ENCODE data around the gene RPP25L.

Gene RPP25L

DNA sequence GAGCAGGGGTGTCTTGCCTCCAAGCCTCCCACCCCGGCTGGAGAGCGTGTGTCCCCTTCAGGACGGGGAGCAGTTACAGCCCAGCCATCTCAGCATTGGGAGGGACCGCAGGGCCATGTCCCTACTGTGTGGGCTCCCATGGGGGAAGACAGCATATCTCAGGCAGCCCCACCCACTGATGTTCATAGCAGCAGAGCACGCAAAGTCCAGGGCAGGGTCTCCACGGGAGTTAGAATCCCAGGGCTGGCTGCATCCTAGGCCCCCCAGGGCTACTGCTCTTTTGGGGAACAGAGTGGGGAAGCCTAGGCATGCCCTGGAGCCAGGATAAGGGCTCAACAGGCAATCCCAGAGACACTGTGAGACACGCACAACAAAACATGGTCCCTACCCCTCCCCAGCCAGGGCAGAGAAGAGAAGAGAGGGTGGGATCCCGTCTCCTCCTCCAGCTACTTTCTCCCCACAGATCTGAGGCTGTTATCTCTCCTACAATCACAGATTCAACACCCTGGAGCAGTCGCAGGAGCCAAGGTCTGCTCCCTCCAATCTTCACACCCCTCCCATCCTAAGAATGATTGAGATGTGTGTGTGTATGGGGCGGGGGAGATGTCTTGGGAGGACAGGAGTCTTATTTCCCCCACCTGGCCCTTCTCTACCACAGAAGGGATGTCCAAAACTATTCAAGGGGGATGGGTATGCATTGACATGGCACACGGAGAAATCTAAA lies 25.8 kb downstream of the RPP25L start:
- DNase-seq (ENCODE audit: low read depth, low spot score) = no peak

DNA sequence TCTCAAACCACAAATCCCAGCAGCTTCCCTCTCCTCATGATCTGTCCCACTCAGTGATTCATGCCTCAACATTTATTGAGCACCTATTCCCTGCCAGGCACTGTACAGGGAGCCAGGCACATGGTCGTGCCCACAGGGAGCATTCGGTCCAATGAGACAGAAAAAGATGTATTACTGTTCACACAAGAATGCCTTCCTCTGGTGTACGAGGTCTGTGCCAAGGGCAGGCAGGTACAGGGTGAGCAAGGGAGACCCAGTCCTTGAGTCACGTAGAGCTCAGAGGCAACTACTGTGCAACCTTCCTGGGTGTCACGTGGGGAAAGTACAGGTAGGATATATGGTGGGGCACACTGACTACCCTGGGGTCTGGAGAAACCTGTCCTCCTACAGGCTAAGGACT lies 26.9 kb downstream of the RPP25L start:
- no peak for DNase-seq (ENCODE audit: low read depth, low spot score)

DNA sequence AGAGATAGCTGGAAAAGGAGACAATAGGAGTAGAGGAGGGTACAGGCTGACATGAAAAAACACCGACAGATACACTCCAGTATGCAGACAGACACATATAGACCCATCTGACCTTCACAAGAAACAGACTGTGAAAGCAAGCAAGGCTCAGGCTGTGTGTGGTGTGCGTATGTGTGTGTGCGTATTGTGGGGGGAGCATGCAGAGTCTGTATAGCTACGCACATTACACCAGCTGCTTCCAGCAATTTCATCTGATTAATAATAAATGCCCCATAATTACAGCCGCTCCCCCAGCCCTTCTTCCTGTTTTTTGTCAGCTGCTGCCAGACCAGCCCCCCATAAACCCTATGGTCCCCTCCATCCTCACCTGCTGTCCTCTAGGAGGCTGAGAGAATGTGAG lies 29.1 kb downstream of the RPP25L start:
- DNase-seq (ENCODE audit: low read depth, low spot score) = no peak

DNA sequence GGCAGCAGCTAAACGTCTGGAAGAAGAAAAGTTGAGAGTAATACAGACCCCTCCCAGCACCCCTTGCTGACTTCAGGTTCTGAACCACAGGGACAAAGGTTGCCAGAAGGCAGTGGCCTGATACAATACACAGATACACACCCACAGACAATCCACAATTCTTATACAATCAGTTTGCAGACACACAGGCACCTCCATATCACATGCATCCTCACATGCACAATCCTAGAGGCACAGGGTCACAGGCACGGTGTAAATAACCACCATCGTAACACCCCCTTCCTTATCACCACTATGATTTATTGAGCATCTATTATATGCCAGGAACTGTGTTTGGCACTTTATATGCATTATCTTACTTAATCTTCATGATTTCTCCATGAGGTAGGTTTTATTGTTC lies 30.6 kb downstream of the RPP25L start:
- no peak for DNase-seq (ENCODE audit: low read depth, low spot score)

DNA sequence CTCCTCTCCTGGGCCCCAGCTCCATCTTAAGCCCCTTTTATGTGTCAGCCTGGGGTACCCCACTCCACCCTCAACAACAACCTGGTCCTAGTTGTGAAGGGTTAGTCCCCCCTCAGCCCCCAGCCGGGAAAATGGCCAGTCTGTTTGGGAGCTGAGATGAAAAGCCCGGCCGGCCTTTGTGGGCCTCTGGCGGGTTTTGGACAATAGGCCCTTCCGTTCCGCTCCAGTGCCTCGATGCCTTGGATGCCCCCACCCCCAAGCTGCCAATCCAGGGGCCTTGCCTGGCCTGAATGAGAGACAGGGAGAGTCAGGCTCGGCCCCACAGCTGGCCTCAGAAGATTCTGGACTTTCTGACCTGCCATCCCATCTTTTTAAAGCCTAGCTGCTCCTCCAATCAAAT lies 31.5 kb downstream of the RPP25L start:
- no peak for DNase-seq (ENCODE audit: low read depth, low spot score)

DNA sequence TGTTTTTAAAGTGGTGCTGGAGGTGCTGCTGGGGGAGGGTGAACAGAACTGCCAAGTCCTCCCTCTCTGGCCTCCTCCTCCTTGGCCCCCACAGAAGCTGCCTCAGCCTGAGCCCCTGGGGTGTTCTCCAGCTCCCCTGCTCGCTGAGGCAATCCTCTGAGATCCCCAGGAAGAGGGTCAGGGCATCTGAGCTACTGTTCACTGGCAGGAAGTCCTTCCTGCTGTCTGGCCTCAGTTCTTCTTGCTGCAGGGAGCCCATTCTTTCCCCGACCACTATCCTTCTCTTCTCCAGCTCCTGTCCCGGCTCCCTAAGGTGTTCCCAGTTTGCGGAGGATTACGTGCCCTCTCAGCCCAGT lies 32.1 kb downstream of the RPP25L start:
- no peak for DNase-seq (ENCODE audit: low read depth, low spot score)

DNA sequence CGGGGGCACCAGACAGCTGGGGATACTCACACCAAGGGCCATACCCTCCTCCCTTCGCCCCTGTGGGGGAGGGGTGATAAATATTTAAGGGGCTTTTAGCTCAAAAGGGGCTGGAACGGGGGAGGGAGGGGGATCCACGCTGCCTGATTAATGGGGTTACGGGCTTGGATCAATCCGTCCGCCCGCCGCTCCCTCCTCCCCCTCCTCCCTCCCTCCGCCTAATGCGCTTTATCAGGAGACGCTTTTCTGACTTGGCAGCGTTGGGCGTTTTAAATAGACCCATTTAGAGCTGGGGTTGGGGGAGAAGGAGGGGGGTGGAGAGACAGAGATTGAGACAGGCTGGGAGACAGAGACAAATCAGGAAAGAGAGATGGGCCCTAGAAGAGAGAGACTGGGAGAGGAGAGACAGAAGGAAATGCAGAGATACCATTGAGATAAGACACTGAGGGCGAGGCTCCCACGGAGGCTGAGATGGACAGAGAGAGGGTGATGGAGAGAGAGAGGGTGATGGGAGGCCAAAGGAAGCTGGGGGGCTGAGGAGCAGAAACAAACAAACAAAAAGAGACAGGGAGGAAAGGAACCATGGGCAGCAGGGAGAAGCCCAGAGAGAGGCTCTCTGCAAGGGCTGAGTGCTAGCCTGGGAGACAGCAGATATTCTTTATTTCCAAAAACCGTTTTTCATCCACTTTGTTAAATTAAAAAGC lies 32.6 kb downstream of the RPP25L start:
- no peak for DNase-seq (ENCODE audit: low read depth, low spot score)

DNA sequence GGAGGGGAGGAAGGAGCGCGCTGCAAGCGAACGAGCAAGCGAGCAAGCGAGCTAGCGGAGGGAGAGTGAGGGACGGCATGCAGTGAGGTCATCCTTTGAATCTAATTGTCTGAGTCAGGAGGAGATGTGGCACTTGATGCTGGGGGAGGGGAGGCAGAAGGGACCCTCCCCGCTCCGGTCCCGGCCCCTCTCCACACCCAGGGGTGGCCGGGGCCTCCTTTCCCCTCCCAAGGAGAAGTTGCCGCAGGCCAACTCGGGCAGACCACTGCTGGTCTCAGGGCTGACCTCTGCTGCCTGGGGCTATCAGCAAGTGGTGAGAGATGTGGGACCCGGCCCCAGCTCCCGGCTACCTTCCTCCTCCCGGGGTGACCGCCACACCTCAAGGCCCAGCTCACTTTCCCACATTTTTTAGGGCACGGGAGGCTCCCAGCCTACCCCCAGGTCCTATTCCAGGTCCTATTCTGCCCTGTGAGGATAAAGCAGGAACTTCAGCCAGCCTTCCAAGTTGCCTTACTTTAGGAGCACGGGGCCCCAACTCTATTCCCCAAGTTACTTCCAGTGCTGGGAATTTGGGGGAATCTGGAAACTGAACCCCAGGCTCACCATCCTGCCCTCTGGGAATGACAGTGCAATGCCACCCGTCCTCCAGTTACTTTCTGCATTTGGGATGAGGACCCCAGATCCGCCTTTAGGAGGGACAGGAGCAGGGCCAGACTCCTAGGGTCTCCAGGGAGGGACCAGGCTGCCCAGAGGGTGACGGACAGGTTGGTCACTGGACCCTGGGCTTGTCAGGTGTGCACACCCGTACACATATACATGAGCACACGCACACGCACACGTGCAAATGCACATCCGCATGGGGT lies 33.4 kb downstream of the RPP25L start:
- DNase-seq (ENCODE audit: low read depth, low spot score) = no peak

DNA sequence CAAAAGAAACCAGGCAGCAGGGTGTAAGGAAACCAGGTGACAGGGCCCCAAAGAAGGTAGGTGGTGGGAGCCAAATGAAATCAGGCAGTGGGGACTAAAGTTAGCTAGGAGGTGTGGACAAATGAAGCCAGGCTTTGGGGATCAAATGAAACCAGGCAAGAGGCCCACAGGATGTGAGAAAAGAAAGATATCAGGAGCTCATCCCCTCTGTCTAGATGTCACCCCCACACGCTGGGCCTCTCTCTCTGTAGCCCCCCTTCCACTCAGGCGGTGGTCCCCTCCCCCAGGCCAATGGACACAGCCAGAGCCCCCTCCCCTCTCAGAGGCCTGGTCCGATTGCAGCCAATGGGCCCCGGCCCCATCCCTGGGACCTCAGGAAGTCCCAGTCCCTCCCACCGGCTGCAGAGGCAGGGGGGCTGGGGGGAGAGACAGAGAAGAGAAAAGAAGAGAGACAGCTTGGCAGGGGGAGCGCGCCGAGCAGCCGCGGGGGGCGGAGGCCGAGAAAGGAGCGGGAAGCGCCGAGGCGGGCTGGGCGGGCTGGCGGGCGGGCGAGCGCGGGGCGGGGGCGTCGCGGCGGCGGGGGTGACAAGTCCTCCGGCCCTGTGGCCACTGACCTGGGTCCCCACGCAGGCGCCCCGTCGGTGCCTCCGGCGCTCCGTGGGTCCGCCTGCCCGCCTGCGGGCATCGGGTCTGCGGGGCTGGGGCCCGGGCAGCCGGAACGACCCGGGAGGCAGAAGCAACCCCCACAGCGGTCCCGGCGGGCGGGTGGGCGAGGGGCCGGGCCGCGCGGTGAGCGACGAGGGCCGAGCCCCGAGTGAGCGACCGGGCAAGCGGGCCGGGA lies 34.3 kb downstream of the RPP25L start:
- DNase-seq (ENCODE audit: low read depth, low spot score) = no peak

DNA sequence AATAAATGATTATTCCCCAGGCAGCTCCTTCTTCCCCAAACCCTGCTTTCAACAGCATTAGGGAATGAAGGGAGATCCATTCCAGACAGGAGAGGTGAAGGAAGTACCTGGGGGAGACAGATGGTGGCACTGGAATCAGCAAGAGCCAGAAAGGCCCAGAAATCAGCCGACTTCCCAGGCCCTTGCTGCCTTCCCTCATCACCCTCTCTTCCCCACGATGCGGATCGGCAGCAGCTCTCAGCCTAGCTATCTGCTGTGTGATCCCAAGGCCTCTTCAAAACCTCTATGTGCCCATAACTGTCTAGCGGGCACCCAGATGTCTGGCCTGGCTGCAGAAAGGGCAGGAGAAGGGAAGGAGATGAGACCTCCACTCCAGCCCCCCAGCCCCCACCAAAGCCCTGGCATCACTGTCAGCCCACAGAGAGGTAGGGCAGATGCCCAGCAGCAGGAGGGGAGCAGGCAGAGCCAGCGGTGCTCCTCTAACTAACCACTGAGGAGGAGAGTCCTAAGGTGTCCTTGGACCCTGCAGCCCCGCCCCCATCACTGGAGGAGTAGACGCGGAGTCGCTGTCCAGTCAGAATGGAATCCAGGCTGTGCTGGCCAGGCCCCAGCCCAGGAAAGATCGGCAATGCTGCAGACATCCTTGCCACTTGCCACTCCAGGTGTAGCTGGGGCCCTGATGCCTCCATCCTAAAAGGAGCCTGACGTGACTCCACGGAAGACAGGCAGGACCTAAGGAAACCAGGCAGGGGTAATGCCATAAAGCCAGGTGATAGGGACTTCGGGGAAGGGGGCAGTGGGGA lies 35.1 kb downstream of the RPP25L start:
- DNase-seq (ENCODE audit: low read depth, low spot score) = no peak

DNA sequence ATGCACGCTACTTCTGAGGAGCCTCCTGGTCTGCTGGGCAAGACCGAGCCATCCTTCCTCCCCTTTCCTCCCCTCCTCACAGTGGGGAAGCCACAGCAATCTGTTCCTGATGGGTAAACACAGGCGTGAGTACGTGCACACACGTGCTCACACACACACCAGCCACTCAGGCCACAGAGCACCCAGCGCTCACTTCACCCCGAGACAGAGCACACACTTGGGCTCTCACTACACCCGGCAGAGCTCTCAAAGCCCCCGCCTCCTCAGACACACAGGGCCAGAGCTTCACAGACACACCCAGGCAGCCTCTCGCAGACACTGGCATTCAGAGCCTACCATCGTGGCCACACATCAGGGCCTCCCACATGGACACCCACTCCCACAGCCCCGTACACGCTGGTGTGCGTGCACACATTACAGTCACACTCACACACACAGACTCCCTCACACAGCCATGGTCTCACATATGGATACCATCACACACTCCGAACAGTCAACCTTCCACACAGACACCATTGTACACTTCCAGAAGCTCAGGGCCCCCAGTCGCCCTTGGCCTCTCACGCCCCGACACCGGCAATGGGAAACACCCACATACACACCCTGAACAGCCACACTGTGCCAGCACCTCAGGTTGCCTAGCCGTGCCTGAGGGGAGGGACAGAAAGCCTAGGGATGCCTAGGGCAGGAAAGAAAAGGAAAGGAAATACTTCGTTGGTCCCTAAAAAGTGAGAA lies 35.9 kb downstream of the RPP25L start:
- DNase-seq (ENCODE audit: low read depth, low spot score) = no peak

DNA sequence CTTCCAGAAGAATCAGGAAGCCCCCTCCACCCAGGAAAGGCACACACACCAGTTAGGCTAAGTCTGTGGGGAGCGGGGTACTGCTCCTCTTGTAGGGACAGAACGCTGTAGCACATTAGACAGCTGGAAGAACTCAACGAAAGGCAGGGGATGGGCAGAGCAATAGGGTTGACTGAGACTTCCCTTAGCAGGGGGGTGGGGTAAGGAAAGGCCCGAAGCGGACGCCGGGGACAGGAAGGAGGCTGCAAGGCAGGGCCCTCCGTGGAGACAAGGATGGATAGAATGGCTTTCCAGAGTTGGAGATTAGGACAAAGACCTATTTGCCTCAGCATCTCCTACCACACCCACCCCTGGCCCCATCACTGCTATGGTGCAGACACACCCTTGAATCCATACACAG lies 36.7 kb downstream of the RPP25L start:
- no peak for DNase-seq (ENCODE audit: low read depth, low spot score)

DNA sequence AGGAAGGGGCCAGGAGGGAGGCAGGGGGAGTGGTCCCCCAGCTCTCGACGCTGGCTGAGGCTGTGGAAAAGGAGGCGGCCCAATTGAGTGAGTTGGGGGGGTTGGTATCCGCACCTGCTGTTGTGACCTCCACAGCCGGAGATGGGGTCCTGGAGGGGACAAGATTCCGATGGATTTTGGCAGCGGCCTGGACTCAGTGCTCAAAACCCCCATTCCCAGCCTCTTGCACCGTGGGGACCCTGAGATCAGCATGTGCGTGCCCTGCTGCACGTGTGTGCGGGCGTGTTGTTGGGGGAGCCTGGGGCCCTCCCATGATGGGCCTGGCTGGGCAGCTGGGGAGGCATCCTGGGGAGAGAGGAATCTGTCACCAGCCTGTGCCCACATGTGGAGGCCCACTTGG lies 37.3 kb downstream of the RPP25L start:
- no peak for DNase-seq (ENCODE audit: low read depth, low spot score)

DNA sequence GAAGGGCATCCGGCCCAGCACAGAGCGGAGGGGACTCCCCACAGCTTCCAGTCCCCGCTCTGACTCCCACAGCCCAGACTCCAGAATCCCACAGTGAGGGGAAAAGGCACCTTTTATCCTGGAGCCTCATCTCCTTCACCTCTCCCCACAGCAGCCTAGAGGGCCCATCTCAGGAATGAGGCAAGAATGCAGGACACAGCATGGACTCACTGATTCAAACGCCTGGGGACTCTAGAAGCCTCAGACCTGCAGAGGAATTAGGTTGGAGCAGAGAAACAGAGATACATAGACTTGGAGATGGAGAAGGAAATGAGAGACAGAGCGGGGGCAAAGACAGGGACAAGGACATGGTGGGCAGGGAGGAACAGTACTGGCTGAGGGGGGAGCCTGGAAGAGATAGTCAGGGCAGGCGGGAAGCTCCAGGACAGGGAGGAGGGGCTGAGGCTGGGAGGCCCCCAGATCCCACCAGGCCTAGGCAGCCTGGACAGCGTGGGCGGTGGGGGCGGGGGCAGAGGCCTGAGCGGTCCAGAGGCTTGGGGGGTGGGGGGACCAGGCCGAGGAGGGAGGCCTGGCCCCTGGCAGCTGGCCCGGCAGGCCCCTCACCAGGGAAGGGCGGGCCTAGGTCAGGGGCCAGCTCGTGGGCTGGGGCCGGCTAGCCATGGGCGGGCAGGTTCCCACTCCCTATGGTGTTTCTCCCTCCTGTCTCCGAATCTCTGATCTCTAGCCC lies 38.1 kb downstream of the RPP25L start:
- DNase-seq (ENCODE audit: low read depth, low spot score) = no peak

DNA sequence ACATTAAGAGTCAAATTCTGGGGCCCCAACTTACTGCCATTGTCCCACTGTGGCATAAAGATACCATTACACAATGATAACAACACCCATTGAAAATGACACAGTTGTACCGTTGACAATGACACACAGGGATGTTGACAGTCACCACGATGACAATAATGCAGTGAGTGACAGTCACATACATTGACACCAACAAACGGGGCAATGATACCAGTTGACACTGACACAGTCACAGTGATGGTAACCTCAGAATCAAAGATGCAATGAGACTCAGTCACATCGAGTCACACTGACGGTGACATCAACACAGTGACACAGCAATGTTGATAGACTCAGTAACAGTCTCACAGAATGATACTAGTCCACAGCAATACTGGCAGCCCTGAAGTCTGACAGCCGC lies 39.3 kb downstream of the RPP25L start:
- no peak for DNase-seq (ENCODE audit: low read depth, low spot score)

DNA sequence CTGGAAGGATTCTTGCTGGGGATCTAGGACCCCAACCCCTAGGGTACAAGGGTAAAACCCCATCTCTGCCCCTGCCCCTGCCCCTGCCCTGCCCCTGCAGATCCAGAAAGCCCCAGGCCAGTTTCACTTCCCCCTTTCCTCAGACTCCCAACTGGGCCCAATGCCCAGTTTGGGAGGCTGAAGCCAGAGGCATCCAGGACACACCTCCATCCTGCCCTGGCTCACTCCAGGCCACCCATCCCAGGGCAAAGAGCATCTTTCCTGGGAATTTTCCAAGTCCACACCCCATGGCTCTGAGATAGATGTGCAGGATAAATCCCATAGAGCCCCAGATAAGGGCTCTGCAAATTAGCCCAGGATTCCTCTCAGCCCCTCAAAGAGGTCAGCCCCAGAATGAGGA lies 39.8 kb downstream of the RPP25L start:
- DNase-seq (ENCODE audit: low read depth, low spot score) = no peak

DNA sequence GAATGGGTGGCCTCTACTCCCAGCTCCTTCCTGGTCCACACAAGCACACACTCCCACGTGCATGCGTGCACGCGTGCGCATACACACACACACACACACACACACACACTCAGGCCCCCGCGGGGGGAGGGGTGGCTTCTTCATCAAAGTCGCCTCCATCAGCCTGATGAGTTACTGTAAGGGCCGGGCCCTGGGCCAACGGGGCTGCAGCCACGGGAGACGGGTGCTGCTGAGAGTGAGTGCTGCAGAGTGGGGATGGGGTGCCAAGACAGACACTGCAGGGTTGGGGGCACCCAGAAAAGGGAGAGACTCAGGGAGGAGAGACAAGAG lies 40.5 kb downstream of the RPP25L start:
- no peak for DNase-seq (ENCODE audit: low read depth, low spot score)

DNA sequence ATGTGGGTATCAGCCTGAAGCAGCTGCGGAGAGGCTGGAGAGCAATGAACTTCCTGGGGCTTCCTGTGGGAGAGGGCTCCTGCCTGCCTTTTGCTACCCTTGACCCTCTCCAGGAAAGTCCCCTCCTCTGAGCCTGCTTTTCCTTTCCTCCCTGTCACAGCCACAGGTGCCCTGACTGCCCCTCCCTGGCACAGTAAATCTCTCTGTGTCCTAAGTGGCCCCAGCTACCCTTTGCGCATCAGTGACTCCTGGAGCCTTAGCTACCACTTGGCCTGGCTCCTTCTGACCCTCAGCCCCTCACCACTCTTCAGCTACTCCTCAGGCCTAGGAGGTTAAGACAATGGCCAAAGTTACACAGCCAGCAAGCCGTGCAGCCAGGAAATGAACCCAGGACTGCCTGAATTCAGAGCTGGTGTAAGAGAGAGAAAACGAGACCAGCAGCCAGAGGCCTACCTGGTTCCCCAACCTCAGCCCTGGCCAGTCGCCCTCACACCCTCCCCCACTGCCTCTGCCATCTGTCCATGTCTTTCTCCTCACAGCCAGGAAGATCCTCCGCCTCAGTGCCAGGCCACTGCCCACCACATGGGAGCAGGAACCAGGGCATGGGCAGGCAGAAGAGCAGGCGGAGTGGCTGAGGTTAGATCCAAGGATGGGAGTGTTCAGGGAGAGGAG lies 41.0 kb downstream of the RPP25L start:
- DNase-seq (ENCODE audit: low read depth, low spot score) = no peak

DNA sequence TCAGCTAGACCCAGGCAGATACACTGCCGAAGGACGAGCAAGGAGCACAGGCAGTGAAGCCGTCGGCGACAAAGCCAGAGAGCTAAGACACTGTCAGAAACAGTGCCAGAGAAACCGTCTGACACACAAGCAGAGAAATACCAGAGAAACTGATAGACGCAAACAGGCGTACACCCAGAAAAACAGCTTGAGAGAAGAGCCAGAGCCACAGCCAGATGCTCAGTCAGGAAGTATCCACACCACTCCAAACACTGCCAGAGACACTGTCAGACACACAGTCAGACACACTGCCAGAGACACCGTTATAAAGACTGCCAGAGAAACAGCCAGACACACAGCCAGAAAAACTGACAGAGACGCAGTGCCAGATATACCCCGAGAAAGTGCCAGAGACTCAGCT lies 41.5 kb downstream of the RPP25L start:
- DNase-seq (ENCODE audit: low read depth, low spot score) = no peak

All from smooth muscle cell of the brain vasculature (primary cell).